ENCODE measurements around the gene SGIP1.

SGIP1 gene

DNA sequence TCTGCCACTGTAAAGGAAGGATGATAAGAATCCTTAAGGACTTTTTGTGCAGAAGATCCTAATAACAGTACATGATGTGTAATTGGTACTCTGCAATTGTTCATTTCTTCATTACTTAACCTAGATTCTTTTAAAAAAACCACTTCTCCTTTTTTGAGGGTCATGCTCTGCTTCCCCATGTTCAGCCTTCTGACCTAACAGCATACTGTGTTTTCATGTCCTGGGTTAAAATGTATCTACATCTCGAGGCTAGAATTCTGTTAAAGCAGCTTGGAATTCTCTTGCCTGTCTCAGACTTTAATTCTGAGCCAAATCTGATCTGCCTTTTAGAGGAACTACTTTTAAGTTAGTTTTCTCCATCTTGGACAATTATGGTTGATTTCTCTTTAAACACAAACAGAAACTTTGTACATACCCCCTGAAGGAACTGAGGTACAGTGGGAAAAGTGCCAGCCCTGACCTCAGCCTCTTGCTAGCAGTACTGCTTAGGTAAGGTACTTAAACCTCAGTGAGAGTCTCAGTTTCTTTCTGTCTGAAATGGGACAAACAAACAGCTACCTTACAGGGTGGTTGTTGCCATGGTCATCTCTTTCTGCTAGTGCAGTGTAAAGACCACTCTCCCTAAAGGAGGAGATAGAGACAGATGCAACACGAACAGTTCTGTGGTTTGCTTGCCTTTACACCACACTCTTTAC, 115.1 kb downstream of the SGIP1 start:
- no peaks in the 10 kb centered on the region for H3K27me3 ChIP-seq (ENCODE audit: insufficient read depth, low read length)
- H3K36me3 ChIP-seq (ENCODE audit: insufficient read depth, low read depth, low read length): no peaks in the 10 kb centered on the region
- no peak overlapping the region for H3K4me3 ChIP-seq (ENCODE audit: low read length)
- H3K27ac ChIP-seq (ENCODE audit: low read length): no peak overlapping the region
- peaks cover 7% of the 10 kb centered on the region; the same call in 1 of the 2 replicates for H3K4me1 ChIP-seq (ENCODE audit: insufficient read depth, low read length)
- no peak overlapping the region for H3K9ac ChIP-seq (ENCODE audit: low read depth, low read length)
- no peaks in the 10 kb centered on the region for H3K9me3 ChIP-seq (ENCODE audit: insufficient read depth, low read depth, low read length)

DNA sequence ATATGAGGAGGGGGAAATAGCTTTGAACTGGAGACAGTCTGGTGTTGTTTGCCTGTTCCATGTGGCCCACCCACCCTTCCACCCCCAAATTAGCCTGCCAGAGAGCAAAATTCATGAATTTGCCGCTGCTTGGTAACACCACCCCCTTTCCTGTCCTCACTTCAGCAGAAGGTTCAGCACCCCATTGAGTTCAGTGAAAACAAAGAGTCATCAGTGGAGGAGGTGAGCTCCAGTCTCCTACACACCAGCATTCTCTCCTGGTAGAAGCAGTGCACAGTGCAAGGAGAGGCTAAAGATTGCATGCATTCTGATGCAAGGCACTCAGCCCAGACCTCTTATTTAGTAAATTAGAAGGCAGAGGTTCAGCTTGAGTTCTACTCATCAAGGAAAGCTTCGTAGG, 118.6 kb downstream of the SGIP1 start:
- no peaks in the 10 kb centered on the region for H3K36me3 ChIP-seq (ENCODE audit: insufficient read depth, low read depth, low read length)
- H3K4me3 ChIP-seq (ENCODE audit: low read length): no peak overlapping the region
- peaks cover 7% of the 10 kb centered on the region; the same call in 1 of the 2 replicates for H3K4me1 ChIP-seq (ENCODE audit: insufficient read depth, low read length)
- H3K9me3 ChIP-seq (ENCODE audit: insufficient read depth, low read depth, low read length): no peaks in the 10 kb centered on the region
- peak overlapping the region; percentile 20; the same call in 1 of the 2 replicates for H3K9ac ChIP-seq (ENCODE audit: low read depth, low read length)
- no peak overlapping the region for H3K27ac ChIP-seq (ENCODE audit: low read length)
- no peaks in the 10 kb centered on the region for H3K27me3 ChIP-seq (ENCODE audit: insufficient read depth, low read length)

DNA sequence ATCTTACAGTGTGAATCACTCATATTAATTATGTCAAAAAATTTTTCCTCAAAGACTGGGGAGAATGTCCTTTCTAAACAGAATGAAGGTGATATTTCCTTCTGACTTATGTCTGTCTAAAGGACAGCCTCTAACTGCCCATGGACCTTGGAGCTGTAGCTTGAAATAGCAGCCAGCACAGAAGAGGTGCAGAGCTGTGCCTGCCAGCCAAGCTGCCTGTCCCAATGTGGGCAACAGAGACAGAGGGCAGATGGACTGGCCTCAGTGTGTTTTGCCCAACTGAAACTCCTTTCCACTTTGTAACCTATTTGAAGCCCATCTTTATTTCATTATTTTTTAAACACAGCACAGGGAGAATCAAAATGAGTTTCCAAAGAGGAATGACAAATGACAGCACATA, 120.7 kb downstream of the SGIP1 start:
- Histone ChIP-seq H3K9ac (ENCODE audit: low read depth, low read length) (no peak overlapping the region), H3K36me3 (ENCODE audit: insufficient read depth, low read depth, low read length) (no peaks in the 10 kb centered on the region), H3K27ac (ENCODE audit: low read length) (no peak overlapping the region), H3K4me1 (ENCODE audit: insufficient read depth, low read length) (peaks cover 7% of the 10 kb centered on the region; the same call in 1 of the 2 replicates), H3K9me3 (ENCODE audit: insufficient read depth, low read depth, low read length) (no peaks in the 10 kb centered on the region), H3K4me3 (ENCODE audit: low read length) (no peak overlapping the region), H3K27me3 (ENCODE audit: insufficient read depth, low read length) (no peaks in the 10 kb centered on the region)

DNA sequence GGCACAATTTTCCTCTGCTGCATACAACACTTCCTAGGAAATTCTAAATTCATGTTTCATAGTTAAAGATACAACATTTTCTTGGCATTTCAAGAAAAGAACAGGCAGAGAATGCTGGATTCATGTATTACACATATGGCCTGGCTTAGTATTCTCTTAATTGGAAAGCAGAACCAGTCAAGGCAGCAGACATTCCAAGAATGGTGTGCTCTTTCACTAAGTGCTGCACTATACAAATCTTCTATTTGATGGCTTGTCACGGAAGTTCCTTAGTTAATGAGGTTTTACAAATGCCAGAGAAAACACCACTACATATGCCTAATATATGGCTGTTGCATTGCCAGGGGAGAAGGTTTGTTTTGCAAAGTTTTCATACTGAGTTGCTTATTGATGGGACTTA, 137.5 kb downstream of the SGIP1 start:
- no peak overlapping the region for H3K4me3 ChIP-seq (ENCODE audit: low read length)
- no peaks in the 10 kb centered on the region for H3K27me3 ChIP-seq (ENCODE audit: insufficient read depth, low read length)
- H3K9me3 ChIP-seq (ENCODE audit: insufficient read depth, low read depth, low read length): no peaks in the 10 kb centered on the region
- no peaks in the 10 kb centered on the region for H3K4me1 ChIP-seq (ENCODE audit: insufficient read depth, low read length)
- no peak overlapping the region for H3K27ac ChIP-seq (ENCODE audit: low read length)
- no peak overlapping the region for H3K9ac ChIP-seq (ENCODE audit: low read depth, low read length)
- H3K36me3 ChIP-seq (ENCODE audit: insufficient read depth, low read depth, low read length): no peaks in the 10 kb centered on the region

DNA sequence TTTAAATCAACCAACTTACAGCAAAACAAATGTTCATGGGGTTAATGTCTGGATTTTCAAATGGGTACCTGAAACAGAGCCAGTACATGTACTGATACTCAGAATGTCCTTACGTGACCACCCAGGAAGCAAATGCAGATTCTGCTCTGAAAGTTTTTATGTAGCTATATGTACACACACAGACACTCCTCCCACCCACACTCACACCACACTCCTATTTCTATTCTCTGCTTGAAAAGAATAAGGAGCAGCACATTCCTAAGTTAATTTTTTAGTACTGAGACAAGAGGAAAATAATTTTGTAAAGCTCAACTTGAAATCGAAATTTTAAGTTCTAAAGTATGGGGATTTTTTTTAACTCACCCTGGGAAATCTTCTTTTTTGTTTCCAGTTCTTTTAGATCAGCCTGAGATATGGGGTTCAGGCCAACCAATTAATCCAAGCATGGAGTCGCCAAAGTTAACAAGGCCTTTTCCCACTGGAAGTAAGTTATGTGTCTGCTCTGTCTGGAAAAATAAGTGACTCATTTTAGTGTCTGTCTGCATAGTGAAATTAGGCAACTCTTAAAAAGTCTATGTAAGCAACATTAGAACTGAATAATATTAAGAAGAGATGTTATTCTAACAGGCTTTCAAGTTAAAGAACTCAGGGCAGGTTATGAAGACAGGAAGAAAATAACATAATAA, 142.8 kb downstream of the SGIP1 start:
- Histone ChIP-seq H3K4me3 (ENCODE audit: low read length) (no peak overlapping the region), H3K9me3 (ENCODE audit: insufficient read depth, low read depth, low read length) (no peaks in the 10 kb centered on the region), H3K27ac (ENCODE audit: low read length) (no peak overlapping the region), H3K27me3 (ENCODE audit: insufficient read depth, low read length) (no peaks in the 10 kb centered on the region), H3K36me3 (ENCODE audit: insufficient read depth, low read depth, low read length) (no peaks in the 10 kb centered on the region), H3K4me1 (ENCODE audit: insufficient read depth, low read length) (no peaks in the 10 kb centered on the region), H3K9ac (ENCODE audit: low read depth, low read length) (no peak overlapping the region)

DNA sequence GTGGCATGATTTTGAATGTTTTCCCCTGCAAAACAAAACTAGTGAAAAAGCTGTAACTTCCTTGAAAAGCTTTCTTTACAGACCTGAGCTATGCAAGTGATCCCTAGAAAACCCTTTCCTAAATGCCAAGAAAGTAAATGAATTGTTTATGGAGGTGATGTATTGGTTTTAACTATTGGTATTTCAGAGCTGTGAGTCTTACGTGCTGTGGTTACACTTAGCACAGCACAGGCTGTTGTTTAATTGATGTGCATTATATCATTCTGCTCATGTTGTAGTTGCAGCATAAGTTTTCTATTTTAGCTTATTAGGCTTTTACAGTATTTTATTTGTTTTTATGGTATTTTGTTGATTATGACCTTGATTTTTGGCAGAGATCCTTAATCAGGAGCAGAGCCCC, 144.2 kb downstream of the SGIP1 start:
- Histone ChIP-seq H3K27me3 (ENCODE audit: insufficient read depth, low read length) (no peaks in the 10 kb centered on the region), H3K9me3 (ENCODE audit: insufficient read depth, low read depth, low read length) (no peaks in the 10 kb centered on the region)

DNA sequence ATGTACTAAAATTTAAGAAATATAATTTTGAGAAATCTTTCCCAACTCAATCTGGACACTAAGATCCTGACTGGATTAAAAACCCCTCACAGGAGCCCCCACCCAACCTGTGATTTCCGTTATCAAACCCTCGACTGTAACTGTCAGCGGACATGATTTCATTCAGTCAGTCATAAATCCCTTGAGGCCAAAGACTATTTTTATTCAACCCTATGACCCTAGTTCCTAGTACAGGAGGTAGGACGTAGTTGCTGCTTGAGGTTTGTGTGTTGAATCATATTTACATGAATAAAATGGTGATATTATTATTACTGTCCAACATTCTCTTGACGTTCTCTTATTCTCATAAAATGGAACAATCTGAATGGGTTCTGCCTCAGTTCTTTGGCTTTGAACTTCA, 145.2 kb downstream of the SGIP1 start:
- H3K36me3 ChIP-seq (ENCODE audit: insufficient read depth, low read depth, low read length): no peaks in the 10 kb centered on the region

More for the DNA sequence above, 144.2 kb downstream of the SGIP1 start:
- Histone ChIP-seq H3K36me3 (ENCODE audit: insufficient read depth, low read depth, low read length) (no peaks in the 10 kb centered on the region), H3K27ac (ENCODE audit: low read length) (no peak overlapping the region), H3K9ac (ENCODE audit: low read depth, low read length) (no peak overlapping the region), H3K4me3 (ENCODE audit: low read length) (no peak overlapping the region), H3K4me1 (ENCODE audit: insufficient read depth, low read length) (no peaks in the 10 kb centered on the region)

DNA sequence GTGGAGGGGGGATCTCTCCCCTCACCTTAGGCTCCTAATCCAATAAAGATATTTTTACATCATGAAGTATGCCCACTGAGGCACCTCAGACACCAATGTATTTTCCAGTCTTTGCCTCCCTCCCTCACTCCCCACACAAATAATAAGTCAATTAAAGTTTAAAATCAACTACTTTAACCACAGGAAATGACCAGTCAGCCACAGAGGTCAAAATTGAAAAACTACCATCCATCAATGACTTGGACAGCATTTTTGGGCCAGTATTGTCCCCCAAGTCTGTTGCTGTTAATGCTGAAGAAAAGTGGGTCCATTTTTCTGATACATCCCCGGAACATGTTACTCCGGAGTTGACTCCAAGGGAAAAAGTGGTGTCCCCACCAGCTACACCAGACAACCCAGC, 147.7 kb downstream of the SGIP1 start:
- Histone ChIP-seq H3K27ac (ENCODE audit: low read length) (no peak overlapping the region), H3K36me3 (ENCODE audit: insufficient read depth, low read depth, low read length) (no peaks in the 10 kb centered on the region), H3K4me1 (ENCODE audit: insufficient read depth, low read length) (no peaks in the 10 kb centered on the region), H3K4me3 (ENCODE audit: low read length) (no peak overlapping the region), H3K9me3 (ENCODE audit: insufficient read depth, low read depth, low read length) (no peaks in the 10 kb centered on the region), H3K9ac (ENCODE audit: low read depth, low read length) (no peak overlapping the region), H3K27me3 (ENCODE audit: insufficient read depth, low read length) (no peaks in the 10 kb centered on the region)

More for the DNA sequence above, 145.2 kb downstream of the SGIP1 start:
- Histone ChIP-seq H3K27ac (ENCODE audit: low read length) (no peak overlapping the region), H3K9me3 (ENCODE audit: insufficient read depth, low read depth, low read length) (no peaks in the 10 kb centered on the region), H3K4me1 (ENCODE audit: insufficient read depth, low read length) (no peaks in the 10 kb centered on the region), H3K4me3 (ENCODE audit: low read length) (no peak overlapping the region), H3K27me3 (ENCODE audit: insufficient read depth, low read length) (no peaks in the 10 kb centered on the region), H3K9ac (ENCODE audit: low read depth, low read length) (no peak overlapping the region)

DNA sequence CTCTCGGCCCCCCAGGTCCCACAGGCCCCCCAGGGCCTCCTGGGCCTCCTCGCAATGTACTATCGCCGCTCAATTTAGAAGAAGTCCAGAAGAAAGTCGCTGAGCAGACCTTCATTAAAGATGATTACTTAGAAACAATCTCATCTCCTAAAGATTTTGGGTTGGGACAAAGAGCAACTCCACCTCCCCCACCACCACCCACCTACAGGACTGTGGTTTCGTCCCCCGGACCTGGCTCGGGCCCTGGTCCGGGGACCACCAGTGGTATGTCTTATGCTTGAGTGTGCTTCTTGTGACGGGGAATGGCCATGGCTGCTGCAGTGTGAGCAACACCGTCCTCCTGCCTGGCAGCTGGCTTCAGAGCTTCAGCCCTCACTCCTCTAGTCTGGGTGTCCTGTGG, 148.2 kb downstream of the SGIP1 start:
- Histone ChIP-seq H3K36me3 (ENCODE audit: insufficient read depth, low read depth, low read length) (no peaks in the 10 kb centered on the region), H3K27me3 (ENCODE audit: insufficient read depth, low read length) (no peaks in the 10 kb centered on the region), H3K27ac (ENCODE audit: low read length) (no peak overlapping the region), H3K9me3 (ENCODE audit: insufficient read depth, low read depth, low read length) (no peaks in the 10 kb centered on the region), H3K4me3 (ENCODE audit: low read length) (no peak overlapping the region), H3K4me1 (ENCODE audit: insufficient read depth, low read length) (no peaks in the 10 kb centered on the region), H3K9ac (ENCODE audit: low read depth, low read length) (no peak overlapping the region)

DNA sequence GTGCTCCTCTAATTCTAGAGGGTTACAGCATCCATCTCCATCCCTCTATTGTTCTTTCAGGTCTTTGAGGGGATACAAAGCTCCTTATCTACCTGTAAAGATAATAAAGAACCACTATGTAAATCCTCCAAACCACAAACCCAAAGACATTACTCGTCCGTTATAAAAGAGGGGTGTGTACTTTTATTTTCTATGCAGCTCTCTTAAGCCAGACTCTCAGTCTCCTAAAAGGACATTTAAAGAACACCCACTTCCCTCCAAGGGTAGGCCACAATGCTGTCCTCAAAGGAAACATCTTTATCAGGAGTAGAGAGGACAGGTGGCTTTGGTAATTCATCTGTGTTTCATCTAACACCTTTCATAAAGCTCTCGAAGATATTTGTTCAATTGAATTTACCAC, 150.4 kb downstream of the SGIP1 start:
- no peaks in the 10 kb centered on the region for H3K36me3 ChIP-seq (ENCODE audit: insufficient read depth, low read depth, low read length)

DNA sequence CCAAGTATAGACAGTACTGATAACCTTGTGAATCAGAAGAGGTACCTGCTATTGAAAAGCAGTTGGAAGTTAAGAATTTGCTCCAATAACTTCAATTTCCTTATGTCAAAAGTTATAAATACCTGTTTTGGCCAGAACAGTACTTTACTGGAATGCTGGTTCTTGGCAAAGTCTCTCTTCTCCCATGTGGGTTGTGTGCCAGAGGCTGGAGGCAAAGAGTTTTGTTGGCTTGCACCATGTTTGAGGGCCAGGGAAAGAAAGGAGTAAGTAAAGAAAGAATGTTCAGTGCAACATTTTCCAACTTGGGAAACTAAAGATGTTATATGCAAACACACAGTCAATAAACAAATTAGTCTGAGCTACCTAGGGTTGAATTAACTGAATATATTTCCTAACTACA, 151.3 kb downstream of the SGIP1 start:
- no peak overlapping the region for H3K4me3 ChIP-seq (ENCODE audit: low read length)
- no peak overlapping the region for H3K27ac ChIP-seq (ENCODE audit: low read length)
- no peaks in the 10 kb centered on the region for H3K9me3 ChIP-seq (ENCODE audit: insufficient read depth, low read depth, low read length)
- no peak overlapping the region for H3K9ac ChIP-seq (ENCODE audit: low read depth, low read length)
- H3K27me3 ChIP-seq (ENCODE audit: insufficient read depth, low read length): no peaks in the 10 kb centered on the region
- no peaks in the 10 kb centered on the region for H3K4me1 ChIP-seq (ENCODE audit: insufficient read depth, low read length)
- H3K36me3 ChIP-seq (ENCODE audit: insufficient read depth, low read depth, low read length): no peaks in the 10 kb centered on the region

More for the DNA sequence above, 150.4 kb downstream of the SGIP1 start:
- H3K9ac ChIP-seq (ENCODE audit: low read depth, low read length): no peak overlapping the region
- no peak overlapping the region for H3K27ac ChIP-seq (ENCODE audit: low read length)
- no peaks in the 10 kb centered on the region for H3K4me1 ChIP-seq (ENCODE audit: insufficient read depth, low read length)
- no peaks in the 10 kb centered on the region for H3K9me3 ChIP-seq (ENCODE audit: insufficient read depth, low read depth, low read length)
- no peaks in the 10 kb centered on the region for H3K27me3 ChIP-seq (ENCODE audit: insufficient read depth, low read length)
- H3K4me3 ChIP-seq (ENCODE audit: low read length): no peak overlapping the region

DNA sequence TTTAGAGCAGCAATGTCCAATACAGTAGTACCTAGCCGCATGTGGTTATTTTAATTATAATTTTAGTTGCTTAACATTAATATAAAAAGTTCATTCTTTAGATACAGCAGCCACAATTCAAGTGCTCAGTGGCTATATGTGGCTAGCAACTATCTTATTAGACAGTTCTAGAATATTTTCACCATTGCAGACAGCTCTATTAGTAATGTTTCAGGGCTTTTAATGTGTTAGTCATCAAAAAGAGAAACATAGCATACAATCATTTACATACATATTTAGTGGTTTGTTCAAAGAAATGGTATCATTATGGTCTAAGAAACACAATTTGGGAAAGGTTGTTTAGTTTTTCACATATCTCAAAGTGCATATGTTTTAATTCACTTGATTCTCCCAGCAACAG, 151.7 kb downstream of the SGIP1 start:
- H3K4me1 ChIP-seq (ENCODE audit: insufficient read depth, low read length): no peaks in the 10 kb centered on the region
- no peak overlapping the region for H3K27ac ChIP-seq (ENCODE audit: low read length)
- H3K27me3 ChIP-seq (ENCODE audit: insufficient read depth, low read length): no peaks in the 10 kb centered on the region
- no peaks in the 10 kb centered on the region for H3K9me3 ChIP-seq (ENCODE audit: insufficient read depth, low read depth, low read length)
- H3K9ac ChIP-seq (ENCODE audit: low read depth, low read length): no peak overlapping the region
- H3K36me3 ChIP-seq (ENCODE audit: insufficient read depth, low read depth, low read length): no peaks in the 10 kb centered on the region
- no peak overlapping the region for H3K4me3 ChIP-seq (ENCODE audit: low read length)
